Measurements from ENCODE around the gene NPTXR. TPM values are rescaled to one million over a fixed set of nuclear protein-coding genes. Genes with fewer than 3 reads are reported as not detected.
"Not testable (repeated sequence)": the region's sequence is repeated elsewhere in the genome, so short reads cannot be mapped to it uniquely, and the experiment has no call there.

NPTXR gene
- polyA plus RNA-seq, 1 experiment, result 2.5 TPM

GRCh38 chr22:38819387-38819940, 24.4 kb downstream of the NPTXR start:
- no peak for DNase-seq (ENCODE audit: low read depth)
- CTCF ChIA-PET, result no interaction called here
- no peaks in the 10 kb centered on the region for H3K36me3 ChIP-seq (ENCODE audit: control insufficient read depth, insufficient read depth, low read length)
- no peak for TF ChIP-seq CTCF (IDR thresholded peaks at IDR 0.05; ENCODE audit: insufficient read depth, low read depth, low read length)
- no peak overlapping the region for H3K4me3 ChIP-seq (ENCODE audit: low read depth, low read length)
- POLR2A ChIA-PET, result no interaction called here
- H3K27me3 ChIP-seq (ENCODE audit: control insufficient read depth, insufficient read depth, low read length), result peaks cover 4% of the 10 kb centered on the region

GRCh38 chr22:38817196-38817595, 26.6 kb downstream of the NPTXR start:
- H3K36me3 ChIP-seq (ENCODE audit: control insufficient read depth, insufficient read depth, low read length), result no peaks in the 10 kb centered on the region
- peaks cover 5% of the 10 kb centered on the region for H3K27me3 ChIP-seq (ENCODE audit: control insufficient read depth, insufficient read depth, low read length)
- CTCF ChIA-PET, result interaction anchor here (0.9 kb wide), 1 partner anchor 24 kb away, joined by 3 read pairs; no protein-coding TSS in a partner anchor
- no peak overlapping the region for H3K4me3 ChIP-seq (ENCODE audit: low read depth, low read length)
- DNase-seq (ENCODE audit: low read depth), result no peak
- POLR2A ChIA-PET, result no interaction called here
- no peak for TF ChIP-seq CTCF (IDR thresholded peaks at IDR 0.05; ENCODE audit: insufficient read depth, low read depth, low read length)

- ChIA-PET CTCF (no interaction called here), POLR2A (no interaction called here)
- no peak for DNase-seq (ENCODE audit: low read depth)
- Histone ChIP-seq H3K4me3 (ENCODE audit: low read depth, low read length) (no peak overlapping the region), H3K27me3 (ENCODE audit: control insufficient read depth, insufficient read depth, low read length) (peaks cover 5% of the 10 kb centered on the region), H3K36me3 (ENCODE audit: control insufficient read depth, insufficient read depth, low read length) (no peaks in the 10 kb centered on the region)
- TF ChIP-seq CTCF (IDR thresholded peaks at IDR 0.05; ENCODE audit: insufficient read depth, low read depth, low read length), result no peak
Measured at GRCh38 chr22:38815842-38816241, 28.0 kb downstream of the NPTXR start.

- POLR2A ChIA-PET, result no interaction called here
- CTCF ChIA-PET, result interaction anchor here (1.0 kb wide), 1 partner anchor 23 kb away, joined by 6 read pairs; no protein-coding TSS in a partner anchor
- no peak for TF ChIP-seq CTCF (IDR thresholded peaks at IDR 0.05; ENCODE audit: insufficient read depth, low read depth, low read length)
- Histone ChIP-seq H3K36me3 (ENCODE audit: control insufficient read depth, insufficient read depth, low read length) (no peaks in the 10 kb centered on the region), H3K27me3 (ENCODE audit: control insufficient read depth, insufficient read depth, low read length) (peaks cover 2% of the 10 kb centered on the region; the same call in 1 of the 2 replicates), H3K4me3 (ENCODE audit: low read depth, low read length) (no peak overlapping the region)
- DNase-seq (ENCODE audit: low read depth), result no peak
Measured at GRCh38 chr22:38811241-38811640, 32.6 kb downstream of the NPTXR start.

GRCh38 chr22:38805041-38805593, 38.7 kb downstream of the NPTXR start:
- POLR2A ChIA-PET; CTCF ChIA-PET; H3K27me3 ChIP-seq (ENCODE audit: control insufficient read depth, insufficient read depth, low read length); H3K4me3 ChIP-seq (ENCODE audit: low read depth, low read length); H3K36me3 ChIP-seq (ENCODE audit: control insufficient read depth, insufficient read depth, low read length); DNase-seq (ENCODE audit: low read depth): not testable (repeated sequence)

Measured in BJ (cell line).